ENCODE data around the gene LRP1B. TPM values are rescaled to one million over a fixed set of nuclear protein-coding genes. Genes with fewer than 3 reads are reported as not detected.

The LRP1B gene
- polyA plus RNA-seq, 1 of the 3 experiments (the other 2 are of a cell fraction), result 0.28 TPM

DNA sequence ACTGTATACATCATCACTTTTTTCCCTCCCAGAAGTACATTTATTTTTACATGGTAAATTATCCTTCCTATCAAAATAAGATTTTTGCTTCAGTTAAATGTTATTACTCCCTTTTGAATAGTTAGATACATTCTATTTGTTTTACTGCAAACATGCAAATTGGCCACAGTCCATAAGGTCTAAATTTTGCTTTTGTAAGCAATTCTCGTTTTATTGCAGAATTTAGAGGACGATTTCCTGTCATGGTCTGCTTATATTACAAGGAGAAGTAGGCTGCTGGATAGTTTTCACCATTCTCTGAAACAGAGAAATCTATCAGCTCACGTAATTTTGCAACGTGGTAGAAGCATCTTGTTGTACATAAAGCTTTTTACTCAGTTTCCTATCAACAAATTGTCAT is 1632.5 kb downstream of the LRP1B start:
- Histone ChIP-seq H3K27me3 (ENCODE audit: insufficient read depth) (no peaks in the 10 kb centered on the region), H3K9me2 (no peaks in the 10 kb centered on the region), H3F3A (replicated peaks; ENCODE audit: insufficient read depth) (peaks cover 2% of the 10 kb centered on the region), H2AFZ (ENCODE audit: low read depth) (no peak overlapping the region), H4K20me1 (ENCODE audit: insufficient read depth) (no peaks in the 10 kb centered on the region), H3K4me2 (no peak overlapping the region), H3K4me1 (ENCODE audit: control insufficient read depth in 1 of 2, insufficient read depth in 2 of 2, low read depth in 1 of 2, low read length in 1 of 2) (no peaks in the 10 kb centered on the region), H3K9ac (no peak overlapping the region), H3K27ac (ENCODE audit: low read depth in 2 of 2, low read length in 1 of 2) (no peak overlapping the region), H3K79me2 (ENCODE audit: insufficient read depth) (no peaks in the 10 kb centered on the region), H3K36me3 (replicated peaks in 1 of 2; ENCODE audit: control insufficient read depth in 1 of 2, insufficient read depth in 2 of 2, low read length in 1 of 2) (no peaks in the 10 kb centered on the region), H3K9me3 (no peaks in the 10 kb centered on the region), H3K4me3 (ENCODE audit: low read depth in 2 of 2, low read length in 1 of 2) (no peak overlapping the region)
- ChIA-PET POLR2A (no interaction called here), CTCF (no interaction called here)
- no peak for DNase-seq
- WGBS (ENCODE audit: low lambda C conversion rate), result 89% methylated on average over 4 of the region's 4 CpGs
- TF ChIP-seq NRF1 (IDR thresholded peaks at IDR 0.05; ENCODE audit: low read depth, low read length), result no peak
- TF ChIP-seq SMC3 (IDR thresholded peaks at IDR 0.05; ENCODE audit: low read depth, low read length), result no peak
- no peak for TF ChIP-seq YY1 (IDR thresholded peaks at IDR 0.05; ENCODE audit: low read depth)
- TF ChIP-seq ZBTB33 (IDR thresholded peaks at IDR 0.05; ENCODE audit: borderline replicate concordance, low read depth), result no peak

GRCh38 chr2:140496714-140497113 is 1634.1 kb downstream of the LRP1B start:
- DNase-seq, result no peak
- Histone ChIP-seq H3K36me3 (replicated peaks in 1 of 2; ENCODE audit: control insufficient read depth in 1 of 2, insufficient read depth in 2 of 2, low read length in 1 of 2) (no peaks in the 10 kb centered on the region), H3K9me2 (no peaks in the 10 kb centered on the region), H2AFZ (ENCODE audit: low read depth) (no peak overlapping the region), H4K20me1 (ENCODE audit: insufficient read depth) (no peaks in the 10 kb centered on the region), H3K4me1 (ENCODE audit: control insufficient read depth in 1 of 2, insufficient read depth in 2 of 2, low read depth in 1 of 2, low read length in 1 of 2) (no peaks in the 10 kb centered on the region), H3F3A (replicated peaks; ENCODE audit: insufficient read depth) (no peaks in the 10 kb centered on the region), H3K4me2 (no peak overlapping the region), H3K9me3 (no peaks in the 10 kb centered on the region), H3K79me2 (ENCODE audit: insufficient read depth) (no peaks in the 10 kb centered on the region), H3K27ac (ENCODE audit: low read depth in 2 of 2, low read length in 1 of 2) (no peak overlapping the region), H3K27me3 (ENCODE audit: insufficient read depth) (no peaks in the 10 kb centered on the region), H3K9ac (no peak overlapping the region), H3K4me3 (ENCODE audit: low read depth in 2 of 2, low read length in 1 of 2) (no peak overlapping the region)
- CTCF ChIA-PET, result interaction anchor here (1.0 kb wide), 1 partner anchor 11 kb away, joined by 3 read pairs; no protein-coding TSS in a partner anchor
- TF ChIP-seq RAD21 (IDR thresholded peaks at IDR 0.05; ENCODE audit: low read length) (no peak), TAF1 (IDR thresholded peaks at IDR 0.05; ENCODE audit: borderline replicate concordance, low read depth, low read length) (no peak), EZH2phosphoT487 (IDR thresholded peaks at IDR 0.05; ENCODE audit: borderline replicate concordance, low read depth) (no peak), IRF3 (IDR thresholded peaks at IDR 0.05; ENCODE audit: low read depth, low read length) (no peak), CHD2 (IDR thresholded peaks at IDR 0.05; ENCODE audit: low read length, partially characterized antibody) (no peak), NFIC (IDR thresholded peaks at IDR 0.05; ENCODE audit: borderline replicate concordance) (no peak), NRF1 (IDR thresholded peaks at IDR 0.05; ENCODE audit: low read depth, low read length) (no peak), TCF12 (IDR thresholded peaks at IDR 0.05) (no peak), FOSL2 (IDR thresholded peaks at IDR 0.05; ENCODE audit: borderline replicate concordance, low read depth) (no peak), USF1 (IDR thresholded peaks at IDR 0.05; ENCODE audit: borderline replicate concordance, low read depth) (no peak), GATA2 (CRISPR knock-in tag; IDR thresholded peaks at IDR 0.05) (no peak), JUND (IDR thresholded peaks at IDR 0.05) (no peak), YY1 (IDR thresholded peaks at IDR 0.05; ENCODE audit: low read depth) (no peak), MEF2A (IDR thresholded peaks at IDR 0.05; ENCODE audit: borderline replicate concordance, low read depth) (no peak), MXI1 (IDR thresholded peaks at IDR 0.05; ENCODE audit: low read depth, low read length) (no peak), ZBTB33 (IDR thresholded peaks at IDR 0.05; ENCODE audit: borderline replicate concordance, low read depth) (no peak)
- TF ChIP-seq, protein P1, sequence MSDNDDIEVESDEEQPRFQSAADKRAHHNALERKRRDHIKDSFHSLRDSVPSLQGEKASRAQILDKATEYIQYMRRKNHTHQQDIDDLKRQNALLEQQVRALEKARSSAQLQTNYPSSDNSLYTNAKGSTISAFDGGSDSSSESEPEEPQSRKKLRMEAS (IDR thresholded peaks at IDR 0.05; ENCODE audit: low read depth), result no peak
- TF ChIP-seq, protein P2, sequence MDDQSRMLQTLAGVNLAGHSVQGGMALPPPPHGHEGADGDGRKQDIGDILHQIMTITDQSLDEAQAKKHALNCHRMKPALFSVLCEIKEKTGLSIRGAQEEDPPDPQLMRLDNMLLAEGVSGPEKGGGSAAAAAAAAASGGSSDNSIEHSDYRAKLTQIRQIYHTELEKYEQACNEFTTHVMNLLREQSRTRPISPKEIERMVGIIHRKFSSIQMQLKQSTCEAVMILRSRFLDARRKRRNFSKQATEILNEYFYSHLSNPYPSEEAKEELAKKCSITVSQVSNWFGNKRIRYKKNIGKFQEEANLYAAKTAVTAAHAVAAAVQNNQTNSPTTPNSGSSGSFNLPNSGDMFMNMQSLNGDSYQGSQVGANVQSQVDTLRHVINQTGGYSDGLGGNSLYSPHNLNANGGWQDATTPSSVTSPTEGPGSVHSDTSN (IDR thresholded peaks at IDR 0.05), result no peak
- TF ChIP-seq, protein P3, sequence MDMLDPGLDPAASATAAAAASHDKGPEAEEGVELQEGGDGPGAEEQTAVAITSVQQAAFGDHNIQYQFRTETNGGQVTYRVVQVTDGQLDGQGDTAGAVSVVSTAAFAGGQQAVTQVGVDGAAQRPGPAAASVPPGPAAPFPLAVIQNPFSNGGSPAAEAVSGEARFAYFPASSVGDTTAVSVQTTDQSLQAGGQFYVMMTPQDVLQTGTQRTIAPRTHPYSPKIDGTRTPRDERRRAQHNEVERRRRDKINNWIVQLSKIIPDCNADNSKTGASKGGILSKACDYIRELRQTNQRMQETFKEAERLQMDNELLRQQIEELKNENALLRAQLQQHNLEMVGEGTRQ (IDR thresholded peaks at IDR 0.05; ENCODE audit: borderline replicate concordance, low read depth, low read length), result no peak
- 91% methylated on average over 1 of the region's 1 CpG for WGBS (ENCODE audit: low lambda C conversion rate)
- POLR2A ChIA-PET, result no interaction called here
